Upper lobe of right lung (tissue), 1 donor: ENCODE measurements around the gene AIMP2. TPM values are rescaled to one million over a fixed set of nuclear protein-coding genes. Genes with fewer than 3 reads are reported as not detected.
"Not testable (repeated sequence)": the region's sequence is repeated elsewhere in the genome, so short reads cannot be mapped to it uniquely, and the experiment has no call there.

Experiments used
- ATAC-seq: fragments of 200-7000 bp; cut with Tn5 transposase; one replicate; pipeline ENCODE4 v1.9.1; 2020; ENCODE audit warnings: mild to moderate bottlenecking, moderate library complexity
- DNase-seq: peaks from one replicate; pipeline ENCODE4 v3.0.0-alpha.2; 2020
- H3K27ac ChIP-seq: fragments of 200-600 bp; one replicate; pipeline ENCODE4 v1.8.0; 2022
- H3K27me3 ChIP-seq: fragments of 200-600 bp; one replicate; pipeline ENCODE4 v1.8.0; 2022; ENCODE audit warnings: mild to moderate bottlenecking
- H3K36me3 ChIP-seq: fragments of 200-600 bp; one replicate; pipeline ENCODE4 v1.8.0; 2022
- H3K4me1 ChIP-seq: fragments of 200-600 bp; one replicate; pipeline ENCODE4 v1.8.0; 2022
- H3K4me3 ChIP-seq: fragments of 200-600 bp; one replicate; pipeline ENCODE4 v1.8.0; 2022; ENCODE audit warnings: mild to moderate bottlenecking
- H3K9me3 ChIP-seq: fragments of 200-600 bp; one replicate; pipeline ENCODE4 v1.8.0; 2022
- intact Hi-C: fragments of 100-400 bp; cut with DNase I; formaldehyde crosslinking; loops from one replicate; pipeline ENCODE4 v1.11.0; 2022
- total RNA-seq: library from RNA; stranded (reverse); fragmentation: NEBNext Ultra II Directional; extraction: Animal tissue kit (Norgen Biotek cat#: 25700); gene quantifications from one replicate; pipeline ENCODE4 v1.2.1, GENCODE V29; 2021
- TF ChIP-seq, protein P1 (sequence below): fragments of 200-600 bp; IDR thresholded peaks from one replicate; pipeline ENCODE4 v1.8.0; 2022; ENCODE audit warnings: antibody characterized with exemption
- donor health status: DM: no; HTN: yes; CAD: no; lungs with severe emphysema.

AIMP2 gene
- total RNA-seq, 1 donor from 2014 or later, result 20.3 TPM

DNA sequence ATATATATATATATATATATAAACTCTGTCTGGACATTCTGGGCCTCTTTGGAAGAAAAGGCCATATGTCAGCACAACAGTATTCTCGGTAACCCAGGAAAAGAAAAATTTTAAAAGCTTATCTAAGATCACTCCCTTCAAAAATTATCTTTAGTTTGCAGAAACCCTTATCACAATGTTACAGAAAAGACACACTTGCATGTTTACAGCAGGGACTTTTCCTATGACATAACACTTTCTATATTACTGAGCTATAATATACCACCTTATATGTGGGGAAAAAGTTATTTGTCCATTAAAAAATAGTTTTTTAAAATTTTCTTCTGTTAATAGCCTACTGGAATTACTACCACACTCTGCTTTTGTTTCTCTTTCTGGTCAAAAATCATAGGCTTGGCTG is 47.5 kb downstream of the AIMP2 start:
- DNase-seq, result no peak
- peaks cover 24% of the 10 kb centered on the region for H3K36me3 ChIP-seq
- no peak for ATAC-seq
- H3K9me3 ChIP-seq, result no peaks in the 10 kb centered on the region
- H3K27me3 ChIP-seq, result no peaks in the 10 kb centered on the region
- no peak overlapping the region for H3K4me3 ChIP-seq
- TF ChIP-seq, protein P1, sequence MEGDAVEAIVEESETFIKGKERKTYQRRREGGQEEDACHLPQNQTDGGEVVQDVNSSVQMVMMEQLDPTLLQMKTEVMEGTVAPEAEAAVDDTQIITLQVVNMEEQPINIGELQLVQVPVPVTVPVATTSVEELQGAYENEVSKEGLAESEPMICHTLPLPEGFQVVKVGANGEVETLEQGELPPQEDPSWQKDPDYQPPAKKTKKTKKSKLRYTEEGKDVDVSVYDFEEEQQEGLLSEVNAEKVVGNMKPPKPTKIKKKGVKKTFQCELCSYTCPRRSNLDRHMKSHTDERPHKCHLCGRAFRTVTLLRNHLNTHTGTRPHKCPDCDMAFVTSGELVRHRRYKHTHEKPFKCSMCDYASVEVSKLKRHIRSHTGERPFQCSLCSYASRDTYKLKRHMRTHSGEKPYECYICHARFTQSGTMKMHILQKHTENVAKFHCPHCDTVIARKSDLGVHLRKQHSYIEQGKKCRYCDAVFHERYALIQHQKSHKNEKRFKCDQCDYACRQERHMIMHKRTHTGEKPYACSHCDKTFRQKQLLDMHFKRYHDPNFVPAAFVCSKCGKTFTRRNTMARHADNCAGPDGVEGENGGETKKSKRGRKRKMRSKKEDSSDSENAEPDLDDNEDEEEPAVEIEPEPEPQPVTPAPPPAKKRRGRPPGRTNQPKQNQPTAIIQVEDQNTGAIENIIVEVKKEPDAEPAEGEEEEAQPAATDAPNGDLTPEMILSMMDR, result no peak
- H3K27ac ChIP-seq, result no peak overlapping the region
- intact Hi-C loops, result no loop called here
- peaks cover 22% of the 10 kb centered on the region for H3K4me1 ChIP-seq

DNA sequence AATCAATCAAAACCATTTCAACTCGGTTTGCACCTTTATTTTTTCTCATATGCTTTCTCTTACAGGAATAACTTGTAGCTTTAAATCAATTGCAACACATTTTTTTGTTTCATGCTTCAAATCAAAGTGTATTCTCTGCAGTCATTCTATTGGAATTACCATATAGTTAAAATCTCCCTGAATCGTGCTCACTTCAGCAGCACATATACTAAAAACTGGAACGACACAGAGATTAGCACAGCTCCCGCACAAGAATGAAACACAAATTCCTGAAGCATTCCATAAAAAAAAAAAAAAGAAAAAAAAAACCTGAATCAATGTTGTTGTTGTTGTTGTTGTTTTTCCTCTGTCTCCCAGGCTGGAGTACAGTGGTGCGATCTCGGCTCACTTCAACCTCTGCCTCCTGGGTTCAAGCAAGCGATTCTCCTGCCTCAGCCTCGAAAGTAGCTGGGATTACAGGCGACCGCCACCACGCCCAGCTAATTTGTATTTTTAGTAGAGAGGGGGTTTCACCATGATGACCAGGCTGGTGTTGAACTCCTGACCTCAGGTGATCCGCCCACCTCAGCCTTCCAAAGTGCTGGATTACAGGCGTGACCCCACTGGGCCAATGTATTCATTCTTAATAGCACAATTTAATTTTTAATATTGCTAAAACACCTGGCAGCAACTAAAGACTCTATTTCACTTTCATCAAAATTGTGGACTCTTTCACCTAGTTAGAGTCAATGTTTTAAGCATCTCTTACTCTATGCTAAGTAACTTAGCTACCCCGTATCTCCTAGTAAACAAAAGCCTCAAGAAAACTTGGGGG is 48.5 kb downstream of the AIMP2 start:
- no peaks in the 10 kb centered on the region for H3K9me3 ChIP-seq
- peaks cover 24% of the 10 kb centered on the region for H3K36me3 ChIP-seq
- intact Hi-C loops, result no loop called here

DNA sequence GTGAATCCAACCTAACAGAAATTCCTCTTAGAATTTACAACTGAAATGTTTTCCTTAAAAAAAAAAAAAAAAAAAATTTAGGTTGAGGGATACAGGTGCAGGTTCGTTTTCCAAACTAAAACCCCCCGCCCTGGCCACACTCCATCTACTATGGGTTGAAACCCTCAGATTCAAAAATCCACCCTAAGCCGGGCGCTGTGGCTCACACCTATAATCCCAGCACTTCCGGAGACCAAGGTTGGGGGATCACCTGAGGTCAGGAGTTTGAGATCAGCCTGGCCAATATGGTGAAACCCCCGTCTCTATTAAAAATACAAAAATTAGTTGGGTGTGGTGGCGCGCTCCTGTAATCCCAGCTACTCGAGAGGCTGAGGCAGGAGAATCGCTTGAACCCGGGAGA is 50.9 kb downstream of the AIMP2 start:
- intact Hi-C loops, H3K27ac ChIP-seq, H3K27me3 ChIP-seq, ATAC-seq, DNase-seq, H3K4me3 ChIP-seq, H3K36me3 ChIP-seq, H3K9me3 ChIP-seq: not testable (repeated sequence)
- H3K4me1 ChIP-seq, result peaks cover 22% of the 10 kb centered on the region

More for the DNA sequence above, 48.5 kb downstream of the AIMP2 start:
- Histone ChIP-seq H3K27ac (peak overlapping the region; percentile 93), H3K4me3 (peak overlapping the region; percentile 98), H3K4me1 (peaks cover 22% of the 10 kb centered on the region), H3K27me3 (no peaks in the 10 kb centered on the region)
- DNase-seq (no peak), ATAC-seq (no peak)
- TF ChIP-seq, protein P1, result no peak

DNA sequence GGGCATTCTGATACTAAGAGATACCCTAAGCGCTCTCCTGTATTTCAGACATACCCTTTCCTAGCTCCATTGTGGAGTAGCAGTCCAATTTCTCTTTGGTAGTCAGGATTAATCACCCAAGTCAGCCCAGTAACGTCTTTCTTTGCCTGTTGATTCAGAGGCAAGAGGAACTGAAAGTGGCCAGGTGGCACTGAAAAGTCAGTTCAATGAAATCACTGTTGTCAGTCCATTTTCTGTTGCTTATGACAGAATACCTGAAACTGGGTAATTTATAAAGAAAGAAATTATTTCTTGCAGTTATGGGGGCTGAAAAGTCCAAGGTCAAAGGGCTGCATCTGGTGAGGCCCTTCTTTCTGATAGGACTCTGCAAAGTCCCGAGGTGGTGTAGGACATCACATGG is 62.3 kb downstream of the AIMP2 start:
- intact Hi-C loops, result no loop called here
- Histone ChIP-seq H3K4me3 (no peak overlapping the region), H3K27ac (no peak overlapping the region), H3K9me3 (no peaks in the 10 kb centered on the region), H3K36me3 (no peaks in the 10 kb centered on the region), H3K27me3 (no peaks in the 10 kb centered on the region), H3K4me1 (no peaks in the 10 kb centered on the region)
- no peak for ATAC-seq
- TF ChIP-seq, protein P1, result no peak
- DNase-seq, result no peak

Other genes starting within 250 kb of the AIMP2 start
- gene RNF216, start 227.6 kb upstream of the AIMP2 start, total RNA-seq, result 32.1 TPM
- gene OCM, start 128.5 kb upstream of the AIMP2 start, total RNA-seq, result not detected
- gene CCZ1, start 110.5 kb upstream of the AIMP2 start, total RNA-seq, result 56.7 TPM
- gene RSPH10B, start 38.6 kb upstream of the AIMP2 start, total RNA-seq, result not detected
- gene PMS2, start 223 bp upstream of the AIMP2 start, total RNA-seq, result 12.5 TPM
- not detected for gene ANKRD61, start 22.1 kb downstream of the AIMP2 start, total RNA-seq
- 77.2 TPM for gene EIF2AK1, start 49.9 kb downstream of the AIMP2 start, total RNA-seq
- 9.9 TPM for gene USP42, start 95.7 kb downstream of the AIMP2 start, total RNA-seq